ENCODE measurements around the gene CRADD.

- TF ChIP-seq CTCF (IDR thresholded peaks at IDR 0.05; ENCODE audit: insufficient read depth, low read length) (no peak), REST (IDR thresholded peaks at IDR 0.05; ENCODE audit: insufficient replicate concordance, low read depth) (no peak), POLR2AphosphoS5 (IDR thresholded peaks at IDR 0.05; ENCODE audit: low read depth) (no peak)
Measured at GRCh38 chr12:93686572-93687356, 9.6 kb downstream of the CRADD start.
